GM21360 (cell line): ENCODE results near the gene ATP6V0C.

Experiments
- ATAC-seq: cut with Tn5 transposase; IDR thresholded peaks from one replicate; pipeline ENCODE4 v1.9.1; 2021; ENCODE audit warnings: mild to moderate bottlenecking, moderate library complexity; ENCODE audit not compliant: unreplicated experiment

ATP6V0C gene

DNA sequence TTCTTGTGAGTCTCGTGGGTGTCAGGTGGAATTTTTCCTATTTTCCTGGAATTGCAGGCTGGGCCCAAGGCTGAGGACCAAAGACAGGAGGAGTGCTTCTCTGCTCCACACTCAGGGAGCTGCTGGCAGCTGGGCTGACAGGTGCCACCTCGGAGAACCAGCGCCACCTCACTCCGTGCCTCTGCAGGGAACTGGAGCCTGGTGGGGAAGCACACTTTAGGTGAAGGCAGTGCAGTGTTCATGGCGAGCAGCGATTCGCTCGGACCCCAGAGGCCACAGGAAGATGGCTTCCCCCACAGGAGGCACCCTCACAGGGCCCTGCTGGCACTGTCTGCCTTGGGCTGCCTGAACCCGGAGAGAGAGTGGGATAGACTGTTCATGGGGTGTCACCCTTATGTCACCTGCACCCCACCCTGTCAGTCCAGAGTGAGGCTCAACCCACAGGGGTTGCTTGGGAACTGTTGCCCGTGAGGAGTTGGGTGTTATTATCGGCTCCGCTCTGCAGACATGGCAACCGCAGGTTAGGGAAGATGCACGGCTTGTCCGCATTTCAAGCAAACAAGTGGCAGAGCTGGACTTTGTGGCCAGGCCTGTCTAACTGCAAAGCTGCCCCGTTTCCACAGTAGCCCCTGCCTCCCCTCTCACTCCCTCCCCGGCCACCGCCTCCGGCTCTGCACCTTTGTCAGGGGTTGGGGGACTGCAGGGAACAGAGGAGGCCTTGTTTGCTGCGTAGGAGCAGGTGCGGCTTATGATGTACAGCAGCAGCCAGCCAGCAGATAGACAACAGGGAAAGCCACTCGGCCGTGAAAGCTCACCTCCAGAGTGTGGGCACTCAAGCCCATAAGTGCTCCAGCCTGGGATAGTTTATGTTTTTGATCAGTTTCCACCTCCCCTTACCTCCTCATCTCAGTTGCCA is 23.3 kb upstream of the ATP6V0C start:
- no peak for ATAC-seq

DNA sequence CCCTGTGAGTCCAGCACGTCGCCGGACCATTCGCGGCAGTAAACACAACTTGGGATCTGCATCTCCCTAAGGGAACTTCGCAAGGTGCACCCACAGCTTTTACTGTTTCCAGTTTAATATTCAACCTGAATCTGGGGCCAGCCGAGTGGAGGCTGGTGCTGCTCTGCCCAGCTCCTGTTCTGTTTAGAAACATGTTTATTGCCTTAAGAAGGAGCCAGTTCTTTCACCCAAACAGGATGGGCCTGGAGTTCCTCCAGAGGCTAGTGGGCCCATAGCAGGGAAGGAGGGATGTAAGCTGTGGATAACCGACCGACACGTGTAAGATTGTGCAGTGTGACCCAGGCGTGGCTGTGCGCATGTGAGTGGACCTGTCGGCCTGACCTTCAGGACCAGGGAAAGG is 21.5 kb upstream of the ATP6V0C start:
- ATAC-seq, result no peak

DNA sequence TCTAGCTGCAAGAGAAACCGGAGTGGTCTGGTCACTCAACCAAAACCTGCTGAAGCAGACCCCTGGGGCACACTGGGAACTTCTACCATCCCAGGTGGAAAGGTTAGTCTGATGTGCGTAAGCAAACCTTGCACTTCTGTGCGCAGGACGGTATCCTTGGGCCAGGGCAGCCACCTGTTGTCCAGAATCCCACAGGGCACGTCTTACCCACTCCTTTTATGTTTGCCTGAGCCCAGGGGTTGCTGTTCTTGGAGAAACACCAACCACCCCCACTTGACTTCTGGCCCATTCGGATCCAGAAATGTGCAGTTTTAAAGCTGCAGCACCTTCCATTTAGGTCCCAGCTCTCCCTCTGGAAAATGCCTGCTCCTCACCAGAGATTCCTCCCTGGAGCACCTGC is 20.1 kb upstream of the ATP6V0C start:
- no peak for ATAC-seq

DNA sequence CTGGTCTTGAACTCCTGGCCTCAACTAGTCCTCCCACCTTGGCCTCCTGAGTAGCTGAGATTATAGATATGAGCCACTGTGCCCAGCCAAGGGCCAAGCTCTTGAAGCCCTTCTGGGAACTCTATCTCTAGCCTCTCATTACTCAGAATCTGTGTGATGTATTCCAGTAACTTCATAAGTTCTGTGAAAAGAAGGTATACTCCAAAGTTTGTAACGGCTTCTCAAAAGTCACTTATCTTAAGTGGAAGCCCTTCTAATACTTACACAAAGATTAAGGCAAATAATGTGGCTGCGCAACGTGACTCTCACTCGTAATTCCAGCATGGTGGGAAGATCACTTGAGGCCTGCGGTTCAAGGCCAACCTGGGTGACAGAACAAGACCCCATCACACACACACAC is 19.1 kb upstream of the ATP6V0C start:
- no peak for ATAC-seq

DNA sequence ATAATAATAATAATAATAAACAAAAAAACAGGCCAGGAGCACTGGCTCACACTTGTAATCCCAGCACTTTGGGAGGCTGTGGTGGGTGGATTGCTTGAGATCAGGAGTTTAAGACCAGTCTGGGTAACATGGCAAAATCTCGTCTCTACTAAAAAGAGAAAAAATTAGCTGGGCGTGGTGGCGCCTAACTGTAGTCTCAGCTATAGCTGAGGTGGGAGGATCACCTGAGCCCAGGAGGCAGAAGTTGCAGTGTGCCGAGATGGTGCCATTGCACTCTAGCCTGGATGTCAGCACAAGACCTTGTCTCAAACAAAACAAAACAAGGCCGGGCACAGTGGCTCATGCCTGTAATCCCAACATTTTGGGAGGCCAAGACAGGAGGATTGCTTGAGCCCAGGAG is 18.7 kb upstream of the ATP6V0C start:
- no peak for ATAC-seq

DNA sequence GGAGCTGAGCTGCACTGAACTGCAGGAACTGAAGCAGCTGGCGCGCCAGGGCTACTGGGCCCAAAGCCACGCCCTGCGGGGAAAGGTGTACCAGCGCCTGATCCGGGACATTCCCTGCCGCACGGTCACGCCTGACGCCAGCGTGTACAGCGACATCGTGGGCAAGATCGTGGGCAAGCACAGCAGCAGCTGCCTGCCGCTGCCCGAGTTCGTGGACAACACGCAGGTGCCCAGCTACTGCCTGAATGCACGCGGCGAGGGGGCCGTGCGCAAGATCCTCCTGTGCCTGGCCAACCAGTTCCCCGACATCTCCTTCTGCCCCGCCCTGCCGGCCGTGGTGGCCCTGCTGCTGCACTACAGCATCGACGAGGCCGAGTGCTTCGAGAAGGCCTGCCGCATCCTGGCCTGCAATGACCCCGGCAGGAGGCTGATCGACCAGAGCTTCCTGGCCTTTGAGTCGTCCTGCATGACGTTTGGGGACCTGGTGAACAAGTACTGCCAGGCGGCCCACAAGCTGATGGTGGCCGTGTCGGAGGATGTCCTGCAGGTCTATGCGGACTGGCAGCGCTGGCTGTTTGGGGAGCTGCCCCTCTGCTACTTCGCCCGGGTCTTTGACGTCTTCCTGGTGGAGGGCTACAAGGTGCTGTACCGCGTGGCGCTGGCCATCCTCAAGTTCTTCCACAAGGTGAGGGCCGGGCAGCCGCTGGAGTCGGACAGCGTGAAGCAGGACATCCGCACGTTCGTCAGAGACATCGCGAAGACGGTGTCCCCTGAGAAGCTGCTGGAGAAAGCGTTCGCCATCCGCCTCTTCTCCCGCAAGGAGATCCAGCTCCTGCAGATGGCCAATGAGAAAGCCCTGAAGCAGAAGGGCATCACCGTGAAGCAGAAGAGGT is 17.3 kb upstream of the ATP6V0C start:
- ATAC-seq, result no peak

DNA sequence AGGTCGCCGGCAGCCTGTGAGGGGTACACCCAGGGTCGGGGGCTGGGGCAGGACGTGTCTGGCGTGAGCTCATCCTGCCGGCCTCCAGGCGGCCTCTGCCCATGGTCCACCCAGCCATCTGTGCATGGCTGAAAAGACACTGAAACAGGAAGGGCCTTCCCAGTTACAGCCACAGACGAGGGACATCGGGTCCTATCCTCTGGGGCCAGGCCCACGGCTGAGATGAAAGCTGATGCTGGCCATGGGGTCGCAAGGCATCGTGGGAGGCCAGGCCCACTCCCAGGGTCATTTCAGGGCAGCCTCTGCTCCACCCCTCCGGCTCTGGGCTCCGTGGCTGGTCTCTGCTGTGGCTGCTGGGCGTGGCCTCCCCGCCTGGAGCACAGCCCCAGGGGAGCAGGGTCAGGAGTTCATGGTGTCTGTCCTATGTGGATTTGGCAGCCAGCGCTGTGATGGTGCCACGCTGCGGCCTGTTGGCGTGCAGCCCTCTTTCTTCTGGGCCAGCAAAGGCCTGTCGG is 16.6 kb upstream of the ATP6V0C start:
- no peak for ATAC-seq

DNA sequence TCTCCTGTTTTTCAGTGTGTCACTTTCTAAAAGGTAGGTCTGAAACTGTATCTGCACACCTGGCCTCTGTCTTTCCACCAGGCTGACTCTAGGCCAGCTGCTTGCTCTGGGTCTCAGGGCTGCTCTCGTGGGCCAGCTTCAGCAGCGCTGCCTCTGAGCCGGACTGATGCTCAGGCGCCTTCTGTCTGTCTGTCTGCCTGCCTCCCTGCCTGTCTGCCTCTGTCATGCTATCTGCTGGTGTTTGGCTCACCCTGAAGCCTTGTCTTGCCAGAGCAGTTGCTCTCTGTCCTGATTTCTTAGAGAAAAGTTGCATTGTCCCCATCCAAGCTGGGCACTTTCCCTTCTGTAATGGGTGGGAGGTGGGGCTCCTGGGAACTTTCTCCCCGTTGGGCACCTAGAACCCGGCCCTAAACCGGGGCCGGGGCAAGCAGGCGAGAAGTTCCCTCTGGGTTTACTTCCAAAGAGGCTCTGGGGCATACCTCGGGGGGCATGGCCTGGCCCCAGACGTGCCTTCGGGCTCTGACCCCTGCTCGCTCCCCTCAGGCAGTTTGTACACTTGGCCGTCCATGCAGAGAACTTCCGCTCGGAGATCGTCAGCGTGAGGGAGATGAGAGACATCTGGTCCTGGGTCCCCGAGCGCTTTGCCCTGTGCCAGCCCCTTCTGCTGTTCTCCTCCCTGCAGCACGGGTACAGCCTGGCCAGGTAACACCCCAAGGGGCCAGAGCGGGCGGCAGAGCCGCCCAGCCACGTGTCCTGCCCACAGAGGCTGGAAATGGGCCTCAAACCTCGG is 15.9 kb upstream of the ATP6V0C start:
- ATAC-seq, result no peak

DNA sequence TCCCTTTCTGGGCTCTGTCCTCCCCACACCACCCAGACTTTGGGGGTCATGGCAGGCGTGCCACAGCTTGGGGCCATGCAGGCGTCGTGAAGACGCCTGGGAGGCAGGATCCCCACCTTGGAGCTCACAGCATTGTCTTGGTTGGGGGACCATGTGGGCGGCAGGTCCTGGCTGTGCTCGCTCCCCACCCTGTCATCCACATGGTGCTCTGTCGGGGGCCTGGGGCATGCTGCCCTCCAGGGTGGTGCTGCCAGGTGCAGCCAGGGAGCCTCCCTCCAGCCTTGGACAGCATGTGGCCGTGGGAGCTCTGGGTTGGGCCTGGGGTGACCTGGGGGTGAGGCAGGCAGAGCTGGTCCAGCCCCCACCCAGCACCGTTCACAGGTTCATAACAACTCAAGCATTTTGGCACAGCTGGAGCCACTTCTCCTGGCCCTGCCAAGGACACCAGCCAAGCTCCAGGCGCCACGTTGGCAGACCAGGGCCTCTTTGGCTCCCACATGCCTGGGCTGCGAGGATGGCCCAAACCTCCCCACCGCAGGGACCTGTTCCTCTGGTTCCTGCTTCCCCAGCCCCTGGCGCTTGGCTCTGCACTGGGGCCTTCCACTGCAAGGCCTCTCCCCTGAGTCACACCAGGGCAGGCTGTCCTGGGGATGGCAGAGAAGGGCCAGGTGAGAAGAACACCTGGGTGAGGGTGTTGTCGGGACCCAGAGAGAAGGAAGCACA is 15.1 kb upstream of the ATP6V0C start:
- no peak for ATAC-seq

DNA sequence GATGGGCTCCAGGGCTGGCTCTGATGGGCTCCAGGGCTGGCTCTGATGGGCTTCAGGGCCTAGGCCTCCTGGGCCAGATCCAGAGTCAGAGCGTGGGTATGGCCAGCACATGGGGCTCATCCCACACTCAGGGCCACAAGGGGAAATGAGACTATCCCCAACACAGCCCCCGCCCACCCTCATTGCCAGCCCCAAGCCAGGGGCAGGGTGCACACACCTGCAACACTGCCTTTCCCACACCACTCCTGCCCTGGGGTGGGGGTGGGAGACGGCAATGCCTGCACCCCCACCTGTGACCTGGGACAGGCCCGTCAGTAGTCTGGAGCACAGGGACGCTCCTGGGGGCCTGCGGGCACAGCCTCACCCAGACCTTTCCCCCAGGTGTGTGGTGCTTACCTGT is 14.3 kb upstream of the ATP6V0C start:
- no peak for ATAC-seq

DNA sequence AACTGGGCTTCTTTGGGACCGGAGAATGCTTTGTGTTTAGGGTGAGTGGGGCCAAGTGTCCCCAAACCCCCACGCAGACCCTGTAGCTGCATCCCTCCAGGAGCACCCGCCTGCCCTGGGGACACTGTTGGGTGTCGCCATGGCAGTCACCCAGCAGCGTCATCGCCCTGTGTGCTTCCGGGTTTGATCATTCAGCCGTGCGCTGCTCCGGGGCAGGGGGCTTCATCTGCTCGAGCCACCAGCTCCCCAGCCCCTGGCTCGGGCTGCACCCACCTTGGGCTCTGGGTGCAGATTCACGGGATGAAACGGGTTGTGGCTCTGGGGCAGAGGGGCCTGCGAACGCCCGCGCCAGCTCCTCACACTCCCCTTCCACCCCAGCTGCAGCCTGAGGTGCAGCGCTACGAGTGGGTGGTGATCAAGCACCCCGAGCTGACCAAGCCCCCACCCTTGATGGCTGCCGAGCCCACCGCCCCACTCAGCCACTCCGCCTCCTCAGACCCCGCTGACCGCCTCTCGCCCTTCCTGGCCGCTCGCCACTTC is 13.8 kb upstream of the ATP6V0C start:
- ATAC-seq, result no peak

DNA sequence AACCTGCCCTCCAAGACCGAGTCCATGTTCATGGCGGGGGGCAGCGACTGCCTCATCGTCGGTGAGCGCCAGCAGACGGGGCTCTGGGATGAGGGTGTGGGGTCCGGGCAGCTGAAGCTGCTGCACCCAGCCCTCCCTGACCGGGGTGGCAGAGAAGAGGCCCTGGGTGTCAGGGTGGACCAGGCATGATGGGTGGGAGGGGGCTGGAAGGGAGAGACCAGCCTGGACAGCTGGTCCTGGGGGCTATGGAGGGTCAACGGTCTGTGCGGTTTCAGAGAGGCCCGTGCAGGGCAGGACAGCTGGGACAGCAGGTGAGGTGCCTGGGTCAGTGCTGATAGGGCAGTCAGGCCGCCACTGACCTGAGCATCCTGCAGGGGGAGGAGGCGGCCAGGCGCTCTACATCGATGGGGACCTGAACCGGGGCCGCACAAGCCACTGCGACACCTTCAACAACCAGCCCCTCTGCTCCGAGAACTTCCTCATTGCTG is 13.3 kb upstream of the ATP6V0C start:
- ATAC-seq, result no peak

DNA sequence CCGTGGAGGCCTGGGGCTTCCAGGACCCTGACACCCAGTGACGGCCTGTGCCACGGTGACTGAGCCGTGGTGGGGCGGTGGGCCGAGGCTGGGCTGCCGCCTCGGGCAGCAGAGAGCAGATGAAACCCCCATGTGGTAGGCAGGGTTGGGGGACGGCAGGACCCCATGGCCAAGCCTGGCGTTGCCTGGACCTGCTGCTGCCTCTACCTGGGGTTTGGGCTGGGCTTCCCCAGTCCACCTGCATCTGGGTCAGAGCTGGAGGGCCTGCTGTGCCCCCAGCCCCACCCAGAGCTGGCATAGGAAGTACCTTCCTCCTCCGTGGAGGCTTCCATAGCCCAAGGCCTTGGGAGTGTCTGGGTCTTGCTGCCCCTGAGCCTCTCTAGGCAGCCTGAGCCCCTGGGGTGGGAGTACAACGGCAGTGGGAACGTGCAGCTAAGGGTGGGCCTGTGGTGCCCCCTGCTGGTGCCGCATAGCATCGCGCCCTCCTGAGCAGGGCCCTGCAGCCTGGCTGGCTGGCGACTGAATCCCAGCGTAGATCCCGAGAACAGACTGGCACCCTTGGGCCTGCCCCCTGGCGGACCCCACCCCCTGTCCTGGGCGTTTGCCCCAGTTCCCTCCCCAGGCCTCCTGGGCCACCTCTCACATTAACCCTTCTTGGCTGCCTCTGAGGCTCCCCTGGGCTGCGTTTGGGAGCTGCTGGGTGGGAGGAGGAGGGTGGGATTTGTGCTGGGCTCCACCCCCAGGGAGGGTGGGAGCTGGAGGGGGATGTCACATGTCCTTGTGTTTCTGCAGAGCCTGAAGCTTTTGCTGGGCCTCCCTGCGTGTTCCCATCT is 12.6 kb upstream of the ATP6V0C start:
- peak; percentile 65 for ATAC-seq

DNA sequence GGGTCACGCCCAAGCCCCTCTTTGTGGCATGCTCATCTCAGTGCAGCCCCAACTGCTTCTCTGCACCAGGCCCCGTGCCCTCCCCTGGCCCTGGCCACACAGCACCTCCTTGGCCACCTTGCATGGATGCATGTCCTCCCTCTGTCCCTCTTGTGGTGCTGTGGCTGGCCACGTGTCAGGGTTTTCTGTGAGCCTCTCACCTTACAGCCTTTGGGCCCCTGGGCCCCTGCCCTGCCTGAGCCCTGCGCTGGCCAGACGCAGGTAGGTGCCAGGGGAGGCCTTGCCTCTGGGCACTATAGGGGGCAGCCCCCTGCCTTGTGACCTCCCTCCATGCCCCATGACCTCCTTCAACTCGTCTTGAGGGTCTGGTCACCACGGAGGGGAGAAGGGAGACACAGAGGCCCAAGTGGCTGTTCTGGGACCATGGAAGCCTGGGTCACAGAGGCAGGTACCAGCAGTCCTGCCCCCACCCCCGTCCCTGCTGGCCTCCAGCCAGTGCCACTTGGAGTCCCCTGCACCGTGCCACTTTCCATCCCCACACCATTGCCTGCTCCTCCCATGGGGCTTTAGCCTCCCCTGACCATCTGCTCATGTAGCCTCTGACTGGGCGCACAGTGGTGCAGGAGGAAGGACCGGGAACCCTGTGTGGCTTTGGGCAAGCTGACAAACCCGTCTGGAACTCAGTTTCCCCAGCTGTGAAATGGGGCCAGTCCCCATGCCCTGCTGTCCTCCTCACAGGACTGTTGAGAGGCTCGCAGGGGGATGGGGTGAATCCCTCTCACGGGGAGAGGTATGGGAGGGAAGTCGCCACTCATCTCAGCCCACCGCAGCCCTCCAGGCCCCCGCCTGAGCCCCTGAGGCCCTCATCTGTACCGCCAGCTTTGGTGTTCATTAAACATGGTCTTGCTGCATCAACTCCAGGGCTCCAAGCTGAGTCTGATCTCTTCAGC is 11.5 kb upstream of the ATP6V0C start:
- ATAC-seq, result no peak

DNA sequence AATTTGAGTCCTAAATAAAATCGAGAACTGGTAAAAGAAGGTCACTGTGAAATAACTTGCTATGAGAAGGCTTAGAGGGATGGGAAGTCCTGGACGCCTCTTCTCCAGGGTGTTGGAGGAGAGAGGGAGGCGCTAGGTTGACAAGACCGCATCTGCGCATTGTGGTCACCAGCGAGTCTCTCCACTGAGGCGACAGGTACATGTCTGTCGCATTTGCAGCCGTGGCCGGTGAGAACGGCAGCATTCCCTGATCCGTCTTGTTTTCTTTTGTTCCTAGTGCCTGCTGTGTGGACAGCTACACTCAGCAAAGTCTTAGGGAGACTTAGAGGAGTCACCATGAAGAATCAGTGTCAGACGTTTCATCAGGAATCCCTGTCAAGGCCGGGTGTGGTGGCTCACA is 8.1 kb upstream of the ATP6V0C start:
- no peak for ATAC-seq

DNA sequence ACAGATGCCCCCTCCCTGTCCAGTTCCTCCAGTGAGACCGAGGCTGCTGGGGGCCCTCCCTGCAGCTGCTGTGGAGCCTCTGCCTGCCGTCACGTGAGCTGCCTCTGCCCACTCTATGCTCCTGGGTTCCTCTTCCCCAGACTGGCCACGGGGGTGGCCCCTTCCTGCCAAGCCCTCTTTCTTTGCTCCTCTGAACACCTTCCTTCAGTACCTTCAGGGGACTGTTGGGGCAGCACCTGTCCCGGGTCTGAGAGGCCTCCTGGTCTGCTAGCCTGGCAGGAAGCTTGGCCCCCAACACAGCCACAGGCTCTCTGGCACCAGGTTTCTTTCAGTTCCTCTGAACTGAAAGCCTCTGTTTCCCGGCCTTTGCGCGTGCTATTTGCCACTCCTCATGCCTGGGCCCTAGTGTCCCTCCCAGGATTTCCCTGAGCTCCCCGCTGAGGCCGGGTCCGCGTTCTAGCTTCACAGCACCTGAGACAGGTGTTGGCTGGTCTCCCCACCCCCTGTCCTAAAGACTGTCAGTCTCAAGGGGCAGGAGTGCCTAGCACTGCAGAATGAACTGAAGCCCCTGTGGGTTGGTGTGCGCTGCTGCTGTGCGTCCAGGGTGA is 6.6 kb upstream of the ATP6V0C start:
- peak; percentile 66 for ATAC-seq

DNA sequence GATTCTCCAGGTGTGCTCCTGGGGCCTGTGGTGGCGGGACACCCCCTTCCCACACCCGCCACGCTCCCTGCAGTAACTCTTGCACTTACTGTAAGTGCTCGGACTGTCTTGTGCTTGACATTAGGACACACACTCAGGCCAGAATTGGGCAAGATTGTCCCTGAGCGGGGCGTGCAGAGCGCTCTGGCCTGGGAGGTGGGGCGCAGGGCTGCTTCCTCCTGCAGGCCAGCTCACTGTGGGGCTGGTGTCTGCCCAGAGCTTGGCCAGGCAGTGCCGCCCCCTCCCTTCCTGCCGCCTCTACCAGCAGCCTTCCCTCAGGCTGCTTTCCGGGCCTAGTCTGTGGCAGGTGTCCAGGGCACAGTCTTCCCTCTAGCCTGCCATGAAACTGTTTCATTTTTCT is 6.1 kb upstream of the ATP6V0C start:
- peak; percentile 5 for ATAC-seq
